Eye (tissue), 1 donor: Measurements from ENCODE around the gene ACTRT2.
A peak's percentile ranks its signal among the peaks of the same experiment; 100 is the strongest.

Experiments used
- DNase-seq: peaks from one replicate; pipeline ENCODE4 v3.0.0-alpha.2; 2015

ACTRT2 gene

DNA sequence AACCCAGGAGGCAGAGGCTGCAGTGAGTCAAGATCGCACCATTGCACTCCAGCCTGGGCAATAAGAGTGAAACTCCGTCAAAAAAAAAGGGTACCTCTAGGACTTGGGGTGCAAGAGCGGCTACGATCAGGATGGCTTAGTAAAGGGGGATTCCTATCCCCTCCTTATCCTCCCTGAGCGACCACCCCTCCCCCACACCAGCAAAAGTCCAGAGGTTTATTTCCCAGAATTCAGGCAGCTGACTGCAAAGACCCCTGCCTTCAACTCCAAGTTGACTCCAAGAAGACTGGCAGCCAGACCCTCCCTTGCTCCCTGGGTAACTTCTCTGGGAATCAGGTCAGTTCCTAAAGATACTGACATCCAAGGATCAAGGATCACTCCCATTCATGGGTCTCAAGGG lies 35.4 kb downstream of the ACTRT2 start:
- no peak for DNase-seq

DNA sequence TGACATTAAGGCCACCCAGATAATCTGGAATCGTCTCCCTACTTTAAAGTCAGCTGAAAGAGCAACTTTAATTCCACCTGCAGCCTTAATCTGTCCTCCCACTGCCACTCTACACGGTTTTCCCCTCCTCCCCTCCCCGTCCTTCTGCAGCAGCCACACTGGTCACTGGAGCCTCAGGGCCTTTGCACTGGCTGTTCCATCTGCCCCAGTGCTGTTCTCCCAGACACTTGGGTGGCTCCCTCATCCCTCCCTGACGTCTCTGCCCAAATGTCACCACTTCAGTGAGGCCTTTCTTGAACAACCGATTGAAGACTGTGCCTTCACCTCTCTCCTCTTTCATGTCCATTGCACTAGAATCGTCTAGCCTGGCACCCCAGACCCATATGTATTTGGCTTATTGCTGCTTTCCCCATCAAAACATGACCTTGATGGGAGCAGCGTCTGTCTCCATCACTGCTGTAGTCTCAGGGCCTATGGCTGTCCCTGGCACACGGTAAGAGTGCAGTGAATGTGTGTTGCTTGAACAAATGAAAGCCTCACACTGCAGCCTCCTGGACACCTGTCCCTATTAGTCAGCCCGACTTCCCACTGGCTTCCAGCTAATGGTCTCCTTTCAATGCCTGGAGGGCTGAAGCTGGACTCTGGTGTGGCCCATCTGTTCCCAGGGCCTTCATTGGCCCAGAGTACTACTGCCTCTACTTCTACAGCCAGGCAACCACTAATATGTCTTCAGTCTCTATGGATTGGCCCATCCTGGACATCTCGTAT lies 37.2 kb downstream of the ACTRT2 start:
- no peak for DNase-seq

DNA sequence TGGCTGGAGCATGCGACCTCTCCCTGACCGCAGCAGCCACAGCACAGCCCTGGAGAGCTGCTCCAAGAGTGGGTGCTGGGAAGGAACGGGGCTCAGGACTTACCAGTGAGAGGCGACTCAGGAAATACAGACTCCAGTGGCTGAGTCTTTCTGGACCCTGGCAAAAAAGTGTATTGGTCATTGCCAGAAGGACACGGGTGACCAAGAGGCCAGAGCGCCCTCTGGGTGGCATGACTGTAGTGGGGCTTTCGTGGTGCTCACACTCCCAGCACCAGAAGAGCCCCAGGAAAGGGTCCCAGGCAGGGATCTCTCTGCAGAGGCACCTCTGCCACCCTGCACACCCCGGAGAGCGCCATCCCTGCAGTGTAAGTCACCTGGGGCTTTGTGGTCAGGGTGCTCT lies 38.9 kb downstream of the ACTRT2 start:
- DNase-seq: no peak

DNA sequence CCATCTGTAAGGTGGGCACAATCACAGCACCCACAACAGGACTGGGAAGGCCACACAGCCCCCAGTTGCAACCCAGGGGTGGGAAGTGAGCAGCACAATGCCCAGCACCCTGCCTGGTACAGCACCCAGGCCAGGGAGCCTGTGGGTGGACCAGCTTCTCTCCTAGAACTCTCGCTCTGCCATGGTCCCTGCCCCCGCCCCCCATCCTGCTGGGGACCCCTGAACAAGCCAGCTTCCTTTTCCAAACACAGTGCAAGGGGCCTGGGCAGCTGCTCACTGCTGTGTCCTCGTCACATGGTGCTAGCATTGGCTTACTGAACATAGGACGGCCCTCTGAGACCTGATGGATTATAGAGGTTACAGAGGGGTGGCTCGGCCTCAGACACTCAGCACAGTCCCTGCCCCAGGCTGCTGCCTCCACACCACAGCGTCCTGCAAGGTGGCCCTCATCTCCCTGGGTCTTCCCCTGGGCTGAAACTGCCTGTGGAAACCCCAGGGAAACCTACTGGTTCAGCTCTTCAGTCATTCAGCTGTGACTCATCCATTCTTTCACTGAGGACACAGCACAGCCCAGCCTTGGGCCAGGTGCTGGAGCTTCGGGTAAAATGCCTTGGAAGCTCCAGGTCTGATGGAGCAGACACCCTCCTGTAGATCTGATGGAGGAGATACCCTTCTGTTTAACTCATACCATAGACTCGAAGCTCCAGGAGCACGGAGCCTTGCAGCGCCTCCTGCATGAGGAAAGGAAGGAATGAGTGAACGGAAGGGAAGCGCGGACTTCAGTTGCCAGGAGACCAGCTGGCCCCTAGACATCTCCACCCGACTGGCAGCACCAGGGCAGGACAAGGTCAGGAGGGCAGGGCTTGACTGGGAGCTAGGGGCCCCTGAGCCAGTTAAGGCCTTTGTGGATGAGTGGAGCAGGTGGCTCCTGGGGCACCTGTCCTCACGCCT lies 39.6 kb downstream of the ACTRT2 start:
- peak; percentile 35 for DNase-seq

DNA sequence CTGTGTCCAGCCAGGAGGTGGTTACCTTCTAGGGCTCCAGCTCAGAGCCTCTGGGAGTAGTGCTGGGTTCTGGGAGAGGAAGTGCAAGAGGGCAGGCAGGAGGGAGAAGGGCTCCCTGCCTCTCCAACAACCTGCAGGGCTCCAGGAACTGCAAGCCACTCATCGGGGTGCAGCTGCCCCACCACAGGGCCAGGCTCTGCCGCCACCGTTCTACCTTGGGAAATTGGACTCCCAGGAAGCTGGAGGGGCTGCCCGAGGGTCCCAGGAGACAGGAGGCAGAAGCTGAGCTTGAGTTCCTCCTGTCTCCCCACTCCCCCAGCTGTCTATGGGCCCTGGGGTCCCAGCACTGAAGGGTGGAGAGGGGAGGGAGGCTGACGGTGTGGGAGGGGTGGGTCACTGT lies 40.3 kb downstream of the ACTRT2 start:
- no peak for DNase-seq

DNA sequence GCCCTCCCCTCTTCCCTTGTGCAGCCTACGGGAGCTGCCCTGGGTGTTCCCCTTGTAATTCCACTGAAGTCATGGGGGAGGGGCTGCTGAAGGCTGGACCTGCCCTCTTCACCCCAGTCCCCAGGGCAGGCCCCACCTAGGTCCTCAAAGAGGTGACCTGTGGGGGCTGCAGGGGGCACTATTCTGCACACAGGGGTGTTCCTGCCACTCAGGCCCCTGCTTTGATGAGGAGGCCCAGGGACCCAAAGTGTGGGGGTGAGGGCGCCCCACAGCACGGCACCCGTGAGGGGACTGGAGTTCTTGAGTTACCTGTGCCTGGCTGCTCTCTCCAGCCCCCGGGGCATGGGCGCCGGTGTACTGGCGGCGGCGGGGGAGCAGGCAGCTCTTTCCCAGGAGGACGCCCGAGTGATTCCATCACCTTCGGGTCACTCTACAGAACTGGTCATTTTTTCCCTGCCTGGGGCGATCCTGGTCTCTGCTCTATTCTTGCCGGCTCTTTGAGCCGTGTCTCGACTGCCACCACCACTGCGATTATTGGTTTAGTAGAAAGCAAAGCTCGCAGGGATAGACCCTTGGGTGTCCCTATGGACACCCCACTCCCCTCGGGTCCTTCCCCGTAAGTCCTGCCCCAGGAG lies 40.8 kb downstream of the ACTRT2 start:
- peak; percentile 39 for DNase-seq

DNA sequence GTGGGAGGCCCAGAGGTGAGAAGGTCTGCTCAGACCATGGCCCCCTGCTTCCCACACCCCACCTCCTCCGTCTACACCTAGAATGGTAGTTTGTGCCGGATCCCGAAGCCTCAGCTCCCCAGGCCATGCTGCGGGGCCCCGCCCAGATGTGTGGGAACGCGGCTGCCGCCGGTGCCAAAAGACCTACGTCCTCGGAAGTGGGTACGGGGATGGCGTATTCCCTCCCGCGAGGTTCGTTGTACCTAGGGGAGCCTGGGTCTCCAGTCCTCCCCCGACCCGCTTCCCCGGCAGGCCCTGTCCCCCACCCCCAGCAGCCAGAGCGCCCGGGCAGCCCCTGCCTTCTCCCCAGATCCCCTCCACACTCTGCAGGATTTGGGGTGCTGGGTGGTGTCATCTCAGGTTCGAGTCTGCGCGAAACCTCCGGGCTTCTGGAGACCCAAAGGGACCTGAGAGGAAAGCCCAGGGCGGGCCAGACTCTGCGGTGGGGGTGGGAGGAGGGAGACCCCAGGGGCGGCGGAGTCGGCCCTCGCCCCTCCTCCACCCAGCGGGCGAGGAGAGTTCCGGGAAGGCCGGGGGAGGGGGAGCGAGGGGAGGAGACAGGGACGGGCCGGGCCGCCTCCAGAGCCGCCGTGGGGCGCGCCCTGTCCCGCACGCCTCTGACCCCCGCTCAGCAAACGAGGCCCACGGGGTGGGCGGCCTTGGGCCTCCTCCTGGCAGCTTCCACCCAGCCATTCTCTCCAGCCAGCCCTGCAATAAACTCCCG lies 41.5 kb downstream of the ACTRT2 start:
- DNase-seq: no peak

DNA sequence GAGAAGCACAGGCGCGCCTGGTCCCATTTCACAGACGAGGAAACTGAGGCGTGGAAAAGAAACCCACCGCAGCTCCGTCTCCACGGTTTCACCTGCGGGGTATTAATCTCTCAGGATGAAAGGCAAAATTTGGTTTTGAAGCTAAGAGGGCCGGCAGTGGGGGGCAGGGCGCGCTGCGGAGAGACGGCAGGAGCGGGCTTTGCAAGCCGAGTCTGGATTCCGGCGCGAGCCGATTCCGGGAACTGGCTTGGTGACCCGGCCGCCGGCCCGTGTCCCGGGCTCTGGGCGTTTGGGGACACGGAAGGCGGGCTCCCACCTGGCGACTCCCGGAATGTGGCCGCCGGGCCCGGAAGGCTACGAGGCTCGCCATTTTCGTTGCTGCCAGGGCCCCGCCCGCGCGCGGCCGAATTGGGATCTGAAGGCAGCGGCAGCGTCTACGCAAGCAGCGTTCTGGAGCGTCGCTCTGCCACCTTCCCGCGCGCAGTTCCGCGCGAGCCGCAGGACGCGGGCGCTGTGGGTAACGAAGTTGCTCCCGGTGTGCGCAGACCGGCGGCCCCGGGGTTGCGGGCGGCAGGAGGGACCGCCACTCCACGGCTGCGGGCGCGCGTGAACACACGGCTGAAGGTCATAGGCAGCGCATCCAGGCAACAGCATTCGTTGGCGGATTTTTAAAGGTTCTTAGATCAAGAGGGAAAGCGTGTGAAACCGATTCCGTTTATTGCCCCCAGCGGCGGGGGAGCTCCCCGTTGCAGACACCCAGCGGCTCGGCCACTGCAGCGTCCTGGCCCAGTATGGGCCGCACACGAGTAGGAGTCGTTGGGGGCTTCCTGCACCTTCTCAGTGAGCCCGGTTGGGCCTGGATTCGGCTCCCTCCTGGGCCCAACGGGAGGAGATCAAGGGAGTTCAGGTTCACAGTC lies 42.4 kb downstream of the ACTRT2 start:
- DNase-seq: peak; percentile 50

DNA sequence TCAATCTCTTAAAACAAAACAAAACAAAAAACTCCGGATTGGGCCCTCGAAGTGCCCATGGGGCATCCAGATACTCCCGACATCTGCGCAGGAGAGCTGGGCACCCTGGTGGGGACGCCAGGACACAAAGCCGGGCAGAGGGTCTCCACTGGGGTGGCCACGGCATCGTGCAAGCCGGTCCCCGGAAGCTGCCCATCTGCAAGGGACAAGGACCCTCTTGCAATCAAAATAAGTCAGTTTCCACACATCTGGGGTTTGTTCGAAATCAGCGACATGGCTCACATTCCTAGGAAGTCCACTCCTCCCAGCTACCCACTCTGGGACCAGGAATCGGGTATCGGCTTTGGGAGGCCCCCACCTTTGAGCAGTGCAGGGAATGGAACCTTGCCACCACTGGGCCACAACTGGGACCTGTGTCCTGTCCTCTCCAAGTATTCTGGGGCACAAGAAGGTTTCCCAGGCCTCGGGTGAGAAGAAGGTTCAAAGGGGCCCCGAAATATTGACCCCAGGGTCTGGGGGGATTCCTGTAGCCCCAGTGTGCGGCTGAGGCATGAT lies 43.1 kb downstream of the ACTRT2 start:
- DNase-seq: no peak

DNA sequence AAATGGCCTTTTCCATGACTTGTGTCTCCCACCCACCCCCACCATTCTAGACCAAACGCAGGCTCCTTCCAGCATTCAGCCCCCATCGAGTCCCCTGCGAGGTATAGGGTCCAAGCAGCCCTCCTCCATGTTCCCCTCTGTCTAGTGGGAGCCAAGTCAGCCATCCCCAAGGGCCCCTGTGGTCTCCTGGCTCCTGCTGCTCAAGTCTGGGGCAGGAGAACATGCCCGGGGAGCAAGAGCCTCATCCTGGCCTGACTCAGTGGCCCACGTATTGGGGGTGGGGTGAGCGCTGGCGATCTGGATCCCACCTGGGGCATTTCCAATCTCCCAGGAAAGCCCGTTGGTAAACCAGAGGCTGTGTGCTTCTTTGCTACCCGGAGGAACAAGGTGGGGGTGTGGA lies 43.6 kb downstream of the ACTRT2 start:
- DNase-seq: no peak

DNA sequence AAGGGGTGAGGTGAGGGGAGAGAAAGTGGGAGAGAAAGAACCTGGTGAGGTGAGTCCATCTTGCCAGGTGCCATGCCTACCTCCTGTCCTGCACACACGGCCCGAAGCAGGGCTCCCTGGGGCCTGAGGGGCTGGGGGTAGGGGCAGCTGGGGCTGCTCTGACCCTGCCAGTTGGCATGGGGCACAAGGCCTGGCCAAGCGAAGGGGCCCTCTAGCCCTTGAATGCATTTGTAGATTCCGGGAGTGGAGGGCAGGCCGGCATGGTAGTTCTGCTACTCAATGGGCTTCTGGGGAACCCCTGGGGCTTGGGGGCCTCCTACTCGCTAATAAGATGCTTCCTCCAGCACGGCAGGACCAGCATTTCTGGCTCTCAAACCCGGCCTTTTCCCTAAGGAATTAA lies 44.1 kb downstream of the ACTRT2 start:
- DNase-seq: no peak

DNA sequence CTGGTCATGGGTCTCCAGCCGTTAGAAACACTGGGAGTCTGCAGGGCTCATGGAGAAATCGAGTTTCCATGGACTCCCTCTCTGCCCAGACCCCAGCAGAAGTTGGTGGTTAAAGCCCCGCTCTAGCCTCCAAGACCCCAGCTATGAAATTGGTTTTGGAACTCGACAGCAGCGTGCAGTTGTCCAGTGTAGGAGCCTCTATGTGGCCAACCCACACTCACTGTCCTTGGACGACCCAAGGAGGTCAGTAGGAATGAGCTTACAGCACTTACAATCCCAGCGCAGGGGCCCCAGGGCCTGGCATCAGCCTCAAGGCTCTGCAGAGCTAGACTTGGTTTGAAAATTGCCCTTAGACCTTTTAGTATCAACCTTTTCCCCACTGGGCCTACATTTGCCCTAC lies 44.5 kb downstream of the ACTRT2 start:
- no peak for DNase-seq

DNA sequence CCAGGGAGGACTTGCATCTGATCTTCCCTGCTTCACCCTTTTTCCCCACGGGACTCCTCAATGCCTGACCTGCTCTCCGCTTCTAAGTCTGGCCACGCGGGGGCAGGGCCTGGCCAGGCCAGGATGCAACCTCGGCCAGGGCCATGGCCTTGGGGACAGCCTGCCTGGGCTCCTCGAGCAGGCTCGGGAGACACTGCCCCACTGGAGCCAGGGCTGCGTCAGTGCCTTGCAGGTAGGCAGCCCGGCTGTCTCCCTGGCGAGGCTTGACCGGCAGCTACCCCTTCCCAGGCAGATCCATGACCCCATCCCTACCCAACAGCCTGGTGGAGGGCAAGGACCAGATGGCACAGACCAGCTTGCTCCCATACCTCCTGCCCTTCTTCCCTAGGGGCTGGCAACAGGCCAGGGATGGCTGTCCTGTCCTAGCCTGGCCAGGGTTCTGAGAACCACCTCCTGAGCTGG lies 45.0 kb downstream of the ACTRT2 start:
- peak; percentile 71 for DNase-seq

DNA sequence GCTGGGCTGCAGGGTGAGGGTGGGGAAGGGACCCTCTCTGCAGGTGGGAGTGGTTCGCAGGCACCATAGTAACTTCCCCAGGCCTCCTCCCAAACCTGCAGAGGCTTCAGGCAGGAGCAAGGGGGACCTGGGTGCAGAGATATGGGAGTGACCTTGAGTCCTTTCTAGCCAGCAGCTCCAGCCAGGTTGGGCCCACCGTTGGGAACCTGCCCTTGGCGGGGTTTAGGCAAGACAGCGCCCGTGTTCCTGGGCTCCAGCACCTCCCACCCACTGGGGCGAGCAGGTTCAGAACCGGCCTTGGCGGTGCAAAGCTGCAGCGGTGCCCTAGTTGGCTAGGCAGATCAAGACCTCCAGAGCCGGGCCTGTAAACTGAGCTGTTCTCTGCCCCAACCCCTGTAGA lies 45.6 kb downstream of the ACTRT2 start:
- DNase-seq: no peak

DNA sequence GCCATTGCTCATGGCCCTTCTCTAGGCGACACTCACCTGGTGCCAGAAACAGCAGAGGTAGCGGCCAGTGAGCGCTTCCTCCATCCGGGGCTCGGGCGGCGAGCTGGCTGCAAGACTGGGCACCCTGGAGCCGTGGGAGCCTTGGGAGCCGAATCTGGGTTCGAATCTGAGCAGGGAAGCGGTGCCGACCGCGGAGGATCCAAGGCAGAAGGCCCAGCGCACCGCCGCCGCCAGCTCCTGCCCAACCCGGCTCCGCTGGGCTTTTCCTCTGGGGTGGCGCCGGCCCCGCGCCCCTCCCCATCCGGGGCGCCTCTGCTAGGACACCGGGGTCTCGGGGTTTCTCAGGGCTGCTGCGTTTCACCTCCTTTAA lies 46.0 kb downstream of the ACTRT2 start:
- no peak for DNase-seq

DNA sequence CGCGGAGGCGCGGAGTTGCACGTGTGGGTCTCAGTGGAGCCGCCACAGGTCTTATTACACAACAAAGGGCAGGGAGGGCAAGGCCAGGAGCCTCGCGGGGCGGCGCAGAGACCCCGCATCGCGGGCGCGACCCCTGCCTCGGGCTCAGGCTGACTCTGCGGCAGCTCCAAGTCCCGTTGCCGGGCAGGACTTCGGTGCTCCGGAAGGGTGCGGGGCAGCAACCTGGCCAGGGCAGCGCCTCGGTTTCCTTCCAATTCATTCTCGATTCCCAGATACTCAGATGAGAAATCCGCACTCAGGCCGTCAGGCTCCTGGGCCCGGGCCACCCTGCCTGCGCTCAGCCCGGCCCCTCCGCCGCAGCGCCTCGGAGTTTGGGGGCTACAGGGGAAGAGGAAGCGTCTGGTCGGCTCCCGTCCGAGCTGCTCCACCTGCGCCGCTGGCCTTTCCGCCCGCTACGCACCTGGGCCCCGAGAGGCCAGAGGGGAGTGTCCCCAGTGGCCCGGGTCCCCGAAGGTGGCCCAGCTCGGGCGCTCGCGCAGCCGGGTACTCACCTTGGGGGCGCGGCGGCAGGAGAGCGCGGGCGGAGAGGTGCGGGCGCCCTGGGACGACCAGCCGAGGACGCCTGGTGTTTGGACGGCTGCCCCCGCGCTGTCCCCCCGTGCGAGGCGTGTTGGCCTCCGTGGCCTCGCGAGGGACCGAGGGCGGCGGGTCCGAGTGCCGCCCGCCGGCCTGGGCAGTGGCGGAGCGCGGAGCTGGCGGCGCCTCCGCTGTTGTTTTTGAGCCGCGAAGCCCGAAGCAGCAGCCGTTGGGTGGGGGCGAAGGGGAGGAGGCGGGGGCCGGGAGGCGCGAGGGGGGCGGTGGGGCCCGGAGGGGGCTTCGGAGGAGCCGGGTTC lies 46.6 kb downstream of the ACTRT2 start:
- peak; percentile 57 for DNase-seq

DNA sequence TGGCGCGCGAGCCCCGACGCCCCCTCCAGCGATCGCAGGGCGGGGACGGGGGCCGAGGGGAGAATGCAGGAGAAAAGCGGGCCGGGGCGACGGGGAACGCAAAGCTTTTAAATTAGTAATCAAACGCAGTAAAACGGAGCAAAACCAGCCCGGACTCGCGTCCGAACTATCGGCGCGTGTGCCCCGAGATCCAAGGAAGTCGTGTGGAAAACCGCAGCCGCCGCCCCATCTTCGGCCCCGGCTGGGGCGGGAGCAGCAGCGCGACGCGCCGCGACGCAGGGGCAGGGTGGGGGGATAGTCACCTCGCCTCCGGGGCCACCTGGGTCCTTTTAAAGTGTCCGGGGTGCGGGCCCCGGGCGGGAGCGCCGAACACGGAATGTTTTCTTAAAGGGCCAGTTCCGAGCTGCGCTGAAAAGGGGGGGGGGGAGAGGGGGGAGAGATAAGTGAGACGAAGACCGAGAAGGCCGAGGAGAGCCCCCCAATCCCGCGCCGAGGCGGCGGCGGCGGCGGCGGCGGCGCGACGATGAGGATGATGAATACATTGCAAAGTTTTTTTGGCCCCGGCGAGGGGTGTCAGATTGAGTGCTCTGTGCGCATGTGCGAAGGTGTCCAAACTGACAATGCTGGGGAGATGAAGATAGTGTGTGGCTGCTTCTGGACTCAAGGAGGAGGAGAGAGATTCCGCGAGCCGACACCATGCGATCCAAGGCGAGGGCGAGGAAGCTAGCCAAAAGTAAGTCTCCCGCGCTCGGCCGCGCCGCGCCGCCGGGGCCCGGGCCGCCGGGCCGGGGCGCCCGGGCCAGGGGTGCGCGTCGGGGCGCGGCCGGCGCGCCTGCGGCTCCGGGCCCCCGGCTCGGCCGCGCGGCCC lies 47.5 kb downstream of the ACTRT2 start, which contains the start of gene PRDM16:
Gene PRDM16 (plus strand): TSS at position 640 of the 868 bp plus-strand sequence. CDS start 57 bp downstream, at position 697.
- peak; percentile 85 for DNase-seq

DNA sequence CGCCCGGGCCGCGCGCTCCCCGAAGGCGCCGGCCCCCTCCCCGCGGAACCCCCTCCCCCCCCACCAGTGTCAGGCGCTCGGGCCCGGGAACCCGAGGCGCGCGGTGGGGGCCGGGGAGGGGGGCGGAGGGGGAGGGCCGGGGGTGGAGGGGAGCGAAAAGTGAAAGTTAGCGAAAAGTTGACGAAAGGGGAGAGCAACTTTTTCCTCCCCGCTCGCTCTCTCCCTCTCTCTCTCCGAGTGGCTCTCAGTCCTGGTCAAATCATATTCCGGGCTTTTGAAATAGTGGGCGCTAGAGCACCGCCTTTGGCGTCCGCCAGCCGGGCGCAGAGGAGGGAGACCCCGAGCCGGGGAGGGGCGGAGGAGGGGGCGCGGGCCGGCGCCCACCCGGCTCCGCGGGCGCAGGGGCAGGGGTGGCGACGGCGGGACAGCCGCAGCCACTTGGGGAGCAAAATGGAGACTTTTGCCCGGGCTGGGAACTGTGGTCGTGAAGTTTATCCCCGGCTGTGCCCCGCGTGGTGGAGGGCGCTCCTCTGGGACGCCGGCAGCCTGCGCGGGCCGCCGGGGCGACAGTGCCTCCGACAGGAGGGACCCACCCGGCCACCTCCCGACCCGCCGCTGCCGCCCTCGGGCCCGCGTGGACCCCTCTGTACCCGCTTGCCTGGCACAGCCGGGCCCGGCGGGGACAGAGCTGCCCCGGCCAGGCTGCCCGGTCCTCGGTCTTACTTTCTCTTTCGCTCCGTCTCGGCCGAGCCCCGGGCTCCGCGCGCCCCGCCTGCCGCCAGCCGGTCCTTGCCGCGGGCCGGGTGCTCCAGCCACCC lies 48.4 kb downstream of the ACTRT2 start:
- peak; percentile 90 for DNase-seq
